ENCODE data around the gene SLC9B1. TPM values are rescaled to one million over a fixed set of nuclear protein-coding genes. Genes with fewer than 3 reads are reported as not detected.

The SLC9B1 gene
- total RNA-seq, 1 experiment from 2014 or later = 0.77 TPM

DNA sequence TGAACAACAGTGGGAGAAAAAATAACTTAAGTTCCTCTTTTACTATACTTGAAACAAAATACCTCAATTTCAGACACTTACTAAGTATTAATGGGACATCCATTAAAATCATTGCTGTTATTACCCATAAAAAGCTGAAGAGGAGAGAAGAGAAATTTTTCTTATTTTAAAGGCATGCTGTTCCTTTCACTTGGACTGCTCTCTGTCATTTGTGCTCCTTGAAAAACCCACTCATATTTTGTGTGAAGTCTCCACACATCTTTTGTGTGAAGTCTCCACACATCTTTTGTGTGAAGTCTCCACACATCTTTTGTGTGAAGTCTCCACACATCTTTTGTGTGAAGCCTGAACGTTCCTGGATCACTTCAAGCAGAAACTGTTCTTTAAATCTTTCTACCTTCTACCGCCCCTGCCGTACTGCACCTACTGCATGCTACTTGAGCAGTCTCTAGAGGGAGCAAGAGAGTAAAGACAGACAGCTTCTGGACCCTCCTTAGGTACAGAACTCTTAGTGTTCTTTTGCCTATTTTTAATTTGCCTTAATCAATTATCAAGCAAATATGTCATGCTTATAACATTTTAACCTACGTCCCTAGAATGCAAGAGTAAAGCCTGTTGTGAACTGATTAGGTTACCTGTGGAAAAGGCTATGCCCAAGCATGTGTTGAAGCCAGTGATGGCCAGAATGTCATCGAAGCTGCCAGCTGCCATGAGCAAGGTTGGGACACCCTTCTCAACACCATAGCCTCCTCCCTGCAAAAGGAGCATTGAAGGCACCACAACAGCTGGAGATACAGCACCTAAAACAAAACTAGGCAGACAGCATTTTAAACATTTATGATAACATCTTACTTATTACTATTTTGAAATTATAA is 27.1 kb upstream of the SLC9B1 start:
- Mint-ChIP-seq H3K27me3 (ENCODE audit: insufficient read depth, unreplicated experiment) (no peaks in the 10 kb centered on the region), H3K4me1 (ENCODE audit: insufficient read depth, unreplicated experiment) (no peaks in the 10 kb centered on the region), H3K4me3 (ENCODE audit: unreplicated experiment) (no peak overlapping the region), H3K27ac (ENCODE audit: low read depth, unreplicated experiment) (no peak overlapping the region), H3K36me3 (ENCODE audit: insufficient read depth, unreplicated experiment) (peaks cover 25% of the 10 kb centered on the region), H3K9me3 (ENCODE audit: unreplicated experiment) (no peaks in the 10 kb centered on the region)
- TF ChIP-seq, protein P1, sequence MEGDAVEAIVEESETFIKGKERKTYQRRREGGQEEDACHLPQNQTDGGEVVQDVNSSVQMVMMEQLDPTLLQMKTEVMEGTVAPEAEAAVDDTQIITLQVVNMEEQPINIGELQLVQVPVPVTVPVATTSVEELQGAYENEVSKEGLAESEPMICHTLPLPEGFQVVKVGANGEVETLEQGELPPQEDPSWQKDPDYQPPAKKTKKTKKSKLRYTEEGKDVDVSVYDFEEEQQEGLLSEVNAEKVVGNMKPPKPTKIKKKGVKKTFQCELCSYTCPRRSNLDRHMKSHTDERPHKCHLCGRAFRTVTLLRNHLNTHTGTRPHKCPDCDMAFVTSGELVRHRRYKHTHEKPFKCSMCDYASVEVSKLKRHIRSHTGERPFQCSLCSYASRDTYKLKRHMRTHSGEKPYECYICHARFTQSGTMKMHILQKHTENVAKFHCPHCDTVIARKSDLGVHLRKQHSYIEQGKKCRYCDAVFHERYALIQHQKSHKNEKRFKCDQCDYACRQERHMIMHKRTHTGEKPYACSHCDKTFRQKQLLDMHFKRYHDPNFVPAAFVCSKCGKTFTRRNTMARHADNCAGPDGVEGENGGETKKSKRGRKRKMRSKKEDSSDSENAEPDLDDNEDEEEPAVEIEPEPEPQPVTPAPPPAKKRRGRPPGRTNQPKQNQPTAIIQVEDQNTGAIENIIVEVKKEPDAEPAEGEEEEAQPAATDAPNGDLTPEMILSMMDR (IDR thresholded peaks at IDR 0.05; ENCODE audit: unreplicated experiment) = peak; percentile 37
- ChIA-PET POLR2A (interaction anchor here (0.6 to 1.3 kb wide), 2 partner anchors 10 to 17 kb away, joined by 3 to 5 read pairs; no protein-coding TSS in a partner anchor), CTCF (interaction anchor here (0.5 to 1.8 kb wide), 14 partner anchors 12 to 555 kb away, joined by 3 to 13 read pairs (median 3); no protein-coding TSS in a partner anchor)
- intact Hi-C loops (cut with micrococcal nuclease) = loop anchor here (1.0 kb wide), 1 partner anchor 45 kb away; no protein-coding TSS in a partner anchor
- DNase-seq (ENCODE audit: unreplicated experiment) = peak; percentile 58
- no TSS peak for BruUV-seq (replicated peaks)

DNA sequence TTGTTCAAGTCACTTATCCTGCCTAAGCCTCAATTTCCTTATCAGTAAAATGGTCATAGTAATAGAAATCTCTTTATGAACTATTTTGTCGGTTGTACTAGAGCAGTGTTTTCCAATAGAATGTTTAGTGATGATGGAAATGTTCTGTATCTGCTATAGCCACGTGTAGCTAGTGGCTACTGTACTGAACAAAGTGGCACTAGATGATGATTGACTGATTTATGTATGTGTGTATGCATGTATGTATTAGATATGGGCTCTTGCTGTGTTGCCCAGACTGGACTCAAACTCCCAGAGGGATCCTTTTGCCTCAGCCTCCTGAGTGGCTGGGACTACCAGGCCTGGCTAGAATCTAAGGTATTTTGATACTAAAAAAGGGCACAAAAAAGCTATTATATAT is 24.7 kb upstream of the SLC9B1 start:
- no TSS peak for BruUV-seq (replicated peaks)
- Mint-ChIP-seq H3K4me1 (ENCODE audit: insufficient read depth, unreplicated experiment) (no peaks in the 10 kb centered on the region), H3K27ac (ENCODE audit: low read depth, unreplicated experiment) (no peak overlapping the region), H3K27me3 (ENCODE audit: insufficient read depth, unreplicated experiment) (no peaks in the 10 kb centered on the region), H3K9me3 (ENCODE audit: unreplicated experiment) (no peaks in the 10 kb centered on the region), H3K36me3 (ENCODE audit: insufficient read depth, unreplicated experiment) (peaks cover 25% of the 10 kb centered on the region), H3K4me3 (ENCODE audit: unreplicated experiment) (no peak overlapping the region)
- CTCF ChIA-PET = interaction anchor here (0.6 to 2.4 kb wide), 5 partner anchors 12 to 771 kb away, joined by 3 to 8 read pairs (median 4); partner anchors contain the start of gene BDH2
- TF ChIP-seq, protein P1 (IDR thresholded peaks at IDR 0.05; ENCODE audit: unreplicated experiment) = no peak
- POLR2A ChIA-PET = interaction anchor here (0.5 kb wide), 1 partner anchor 605 kb away, joined by 3 read pairs; no protein-coding TSS in a partner anchor
- intact Hi-C loops (cut with micrococcal nuclease) = no loop called here
- no peak for DNase-seq (ENCODE audit: unreplicated experiment)

DNA sequence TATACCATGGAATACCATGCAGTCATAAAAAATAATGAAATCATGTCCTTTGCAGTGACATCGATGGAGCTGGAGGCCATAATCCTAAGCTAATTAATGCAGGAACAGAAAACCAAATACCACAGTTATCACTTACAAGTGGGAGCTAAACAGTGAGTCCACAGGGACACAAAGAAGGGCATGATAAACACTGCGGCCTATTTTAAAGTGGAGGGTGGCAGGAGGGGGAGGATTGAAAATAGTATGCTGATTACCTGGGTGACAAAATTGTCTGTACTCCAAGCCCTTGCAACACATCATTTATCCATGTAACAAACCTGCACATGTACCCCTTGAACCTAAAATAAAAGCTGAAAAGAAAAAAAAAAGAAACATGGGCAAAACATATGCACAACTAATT is 16.7 kb upstream of the SLC9B1 start:
- CTCF ChIA-PET = interaction anchor here (0.7 to 1.3 kb wide), 3 partner anchors 17 to 212 kb away, joined by 3 to 5 read pairs (median 4); no protein-coding TSS in a partner anchor
- no TSS peak for BruUV-seq (replicated peaks)
- H3K9me3 Mint-ChIP-seq (ENCODE audit: unreplicated experiment) = no peaks in the 10 kb centered on the region
- no peak overlapping the region for H3K4me3 Mint-ChIP-seq (ENCODE audit: unreplicated experiment)
- intact Hi-C loops (cut with micrococcal nuclease) = no loop called here
- peaks cover 19% of the 10 kb centered on the region for H3K36me3 Mint-ChIP-seq (ENCODE audit: insufficient read depth, unreplicated experiment)
- POLR2A ChIA-PET = no interaction called here
- no peaks in the 10 kb centered on the region for H3K27me3 Mint-ChIP-seq (ENCODE audit: insufficient read depth, unreplicated experiment)
- H3K4me1 Mint-ChIP-seq (ENCODE audit: insufficient read depth, unreplicated experiment) = no peaks in the 10 kb centered on the region
- TF ChIP-seq, protein P1 (IDR thresholded peaks at IDR 0.05; ENCODE audit: unreplicated experiment) = no peak
- DNase-seq (ENCODE audit: unreplicated experiment) = no peak
- no peak overlapping the region for H3K27ac Mint-ChIP-seq (ENCODE audit: low read depth, unreplicated experiment)

DNA sequence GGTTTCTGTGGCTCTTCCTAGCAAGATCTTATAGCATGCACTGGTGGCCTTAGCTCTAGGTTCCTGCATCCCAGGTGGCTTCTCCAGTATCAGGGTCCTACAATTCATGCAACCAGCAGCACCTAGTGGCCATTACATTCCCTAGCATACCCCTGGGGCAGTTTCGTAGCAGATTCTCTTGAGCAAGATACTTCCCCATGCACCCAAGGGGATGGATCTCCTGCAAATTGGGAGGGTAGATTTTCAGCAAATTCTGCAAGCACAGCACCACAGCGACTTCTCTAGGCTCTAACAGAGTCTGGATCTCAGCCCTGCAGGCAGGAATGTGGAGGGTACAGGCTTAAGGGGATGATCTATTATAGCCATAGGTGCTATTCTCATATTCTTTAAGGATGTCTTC is 13.1 kb upstream of the SLC9B1 start:
- ChIA-PET POLR2A (interaction anchor here (0.6 to 1.4 kb wide), 3 partner anchors 13 to 205 kb away, joined by 3 read pairs; partner anchors contain the start of genes SLC9B1, SLC9B2 and UBE2D3), CTCF (interaction anchor here (0.6 to 1.5 kb wide), 15 partner anchors 11 to 617 kb away, joined by 3 to 5 read pairs (median 3); no protein-coding TSS in a partner anchor)
- Mint-ChIP-seq H3K9me3 (ENCODE audit: unreplicated experiment) (no peaks in the 10 kb centered on the region), H3K36me3 (ENCODE audit: insufficient read depth, unreplicated experiment) (peaks cover 29% of the 10 kb centered on the region), H3K27me3 (ENCODE audit: insufficient read depth, unreplicated experiment) (no peaks in the 10 kb centered on the region), H3K4me3 (ENCODE audit: unreplicated experiment) (no peak overlapping the region), H3K4me1 (ENCODE audit: insufficient read depth, unreplicated experiment) (no peaks in the 10 kb centered on the region), H3K27ac (ENCODE audit: low read depth, unreplicated experiment) (no peak overlapping the region)
- no TSS peak for BruUV-seq (replicated peaks)
- TF ChIP-seq, protein P1 (IDR thresholded peaks at IDR 0.05; ENCODE audit: unreplicated experiment) = peak; percentile 32
- peak; percentile 62 for DNase-seq (ENCODE audit: unreplicated experiment)
- intact Hi-C loops (cut with micrococcal nuclease) = no loop called here
